Loucy (cell line): Measurements from ENCODE around the gene ZNF318.
"Not testable (repeated sequence)": the region's sequence is repeated elsewhere in the genome, so short reads cannot be mapped to it uniquely, and the experiment has no call there.

Experiments used
- H2AFZ ChIP-seq: fragments of 200-600 bp; sonication (generic); 2 replicates; pipeline ENCODE4 v1.6.0; 2016; ENCODE audit warnings: antibody characterized with exemption, mild to moderate bottlenecking, low read length, moderate library complexity
- H3F3A ChIP-seq: fragments of 200-600 bp; 2 replicates; pipeline ENCODE4 v1.6.0; 2016; ENCODE audit warnings: antibody characterized with exemption, low read depth, mild to moderate bottlenecking
- H3K27me3 ChIP-seq: fragments of 200-600 bp; sonication (generic); 2 replicates; pipeline ENCODE4 v1.6.1; 2014; ENCODE audit warnings: low read length, mild to moderate bottlenecking; ENCODE audit not compliant: insufficient read depth, poor library complexity, severe bottlenecking
- H3K36me3 ChIP-seq: fragments of 200-600 bp; sonication (generic); 2 replicates; pipeline ENCODE4 v1.6.1; 2016; ENCODE audit warnings: low read length; ENCODE audit not compliant: insufficient read depth
- H3K4me1 ChIP-seq: fragments of 200-600 bp; sonication (generic); 2 replicates; pipeline ENCODE4 v1.5.1; 2014; ENCODE audit warnings: low read length, mild to moderate bottlenecking; ENCODE audit not compliant: insufficient read depth, poor library complexity, severe bottlenecking
- H3K4me2 ChIP-seq: fragments of 200-600 bp; sonication (generic); 2 replicates; pipeline ENCODE4 v1.6.0; 2014; ENCODE audit warnings: antibody characterized with exemption, low read length, low read depth, mild to moderate bottlenecking; ENCODE audit not compliant: poor library complexity, severe bottlenecking
- H3K4me3 ChIP-seq: fragments of 200-600 bp; sonication (generic); 2 replicates; pipeline ENCODE4 v1.5.1; 2014; ENCODE audit warnings: low read length, mild to moderate bottlenecking, mixed read lengths; ENCODE audit not compliant: poor library complexity, severe bottlenecking
- H3K79me2 ChIP-seq: fragments of 200-600 bp; sonication (generic); 2 replicates; pipeline ENCODE4 v1.6.1; 2014; ENCODE audit warnings: low read length; ENCODE audit not compliant: insufficient read depth
- H3K9ac ChIP-seq: fragments of 200-600 bp; sonication (generic); 2 replicates; pipeline ENCODE4 v1.6.0; 2014; ENCODE audit warnings: mild to moderate bottlenecking, low read depth, low read length, moderate library complexity; ENCODE audit not compliant: poor library complexity, severe bottlenecking
- H3K9me2 ChIP-seq: fragments of 200-600 bp; sonication (generic); replicated peaks from 2 replicates; pipeline ENCODE4 v1.6.1; 2016; ENCODE audit warnings: low read depth, low read length, mixed read lengths
- H3K9me3 ChIP-seq: fragments of 200-600 bp; sonication (generic); 2 replicates; pipeline ENCODE4 v1.6.1; 2014; ENCODE audit warnings: mild to moderate bottlenecking, antibody characterized with exemption, low read length, low read depth; ENCODE audit not compliant: insufficient read depth
- H4K20me1 ChIP-seq: fragments of 200-600 bp; sonication (generic); 2 replicates; pipeline ENCODE4 v1.6.0; 2014; ENCODE audit warnings: antibody characterized with exemption, low read length, mild to moderate bottlenecking; ENCODE audit not compliant: insufficient read depth, poor library complexity, severe bottlenecking
- EZH2phosphoT487 ChIP-seq: fragments of 200-600 bp; IDR thresholded peaks from 2 replicates; pipeline ENCODE4 v1.6.1; 2018; ENCODE audit warnings: antibody characterized with exemption, mild to moderate bottlenecking, moderate library complexity, borderline replicate concordance
- TF ChIP-seq, protein P1 (sequence below): fragments of 200-600 bp; sonication (generic); conservative IDR thresholded peaks from 2 replicates; pipeline ENCODE4 v1.5.1; 2014; ENCODE audit warnings: mild to moderate bottlenecking, antibody characterized with exemption, low read length

The ZNF318 gene

GRCh38 chr6:43375693-43376092 lies 6.2 kb upstream of the ZNF318 start:
- Histone ChIP-seq H4K20me1 (no peaks in the 10 kb centered on the region), H3K4me3 (no peak overlapping the region), H3F3A (no peaks in the 10 kb centered on the region), H3K4me1 (peaks cover under 1% of the 10 kb centered on the region), H3K4me2 (no peak overlapping the region), H3K9me2 (no peaks in the 10 kb centered on the region), H2AFZ (no peak overlapping the region), H3K27me3 (peaks cover 39% of the 10 kb centered on the region), H3K9ac (no peak overlapping the region), H3K79me2 (no peaks in the 10 kb centered on the region), H3K9me3 (no peaks in the 10 kb centered on the region), H3K36me3 (no peaks in the 10 kb centered on the region)
- no peak for TF ChIP-seq EZH2phosphoT487
- TF ChIP-seq, protein P1, sequence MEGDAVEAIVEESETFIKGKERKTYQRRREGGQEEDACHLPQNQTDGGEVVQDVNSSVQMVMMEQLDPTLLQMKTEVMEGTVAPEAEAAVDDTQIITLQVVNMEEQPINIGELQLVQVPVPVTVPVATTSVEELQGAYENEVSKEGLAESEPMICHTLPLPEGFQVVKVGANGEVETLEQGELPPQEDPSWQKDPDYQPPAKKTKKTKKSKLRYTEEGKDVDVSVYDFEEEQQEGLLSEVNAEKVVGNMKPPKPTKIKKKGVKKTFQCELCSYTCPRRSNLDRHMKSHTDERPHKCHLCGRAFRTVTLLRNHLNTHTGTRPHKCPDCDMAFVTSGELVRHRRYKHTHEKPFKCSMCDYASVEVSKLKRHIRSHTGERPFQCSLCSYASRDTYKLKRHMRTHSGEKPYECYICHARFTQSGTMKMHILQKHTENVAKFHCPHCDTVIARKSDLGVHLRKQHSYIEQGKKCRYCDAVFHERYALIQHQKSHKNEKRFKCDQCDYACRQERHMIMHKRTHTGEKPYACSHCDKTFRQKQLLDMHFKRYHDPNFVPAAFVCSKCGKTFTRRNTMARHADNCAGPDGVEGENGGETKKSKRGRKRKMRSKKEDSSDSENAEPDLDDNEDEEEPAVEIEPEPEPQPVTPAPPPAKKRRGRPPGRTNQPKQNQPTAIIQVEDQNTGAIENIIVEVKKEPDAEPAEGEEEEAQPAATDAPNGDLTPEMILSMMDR, result no peak

DNA sequence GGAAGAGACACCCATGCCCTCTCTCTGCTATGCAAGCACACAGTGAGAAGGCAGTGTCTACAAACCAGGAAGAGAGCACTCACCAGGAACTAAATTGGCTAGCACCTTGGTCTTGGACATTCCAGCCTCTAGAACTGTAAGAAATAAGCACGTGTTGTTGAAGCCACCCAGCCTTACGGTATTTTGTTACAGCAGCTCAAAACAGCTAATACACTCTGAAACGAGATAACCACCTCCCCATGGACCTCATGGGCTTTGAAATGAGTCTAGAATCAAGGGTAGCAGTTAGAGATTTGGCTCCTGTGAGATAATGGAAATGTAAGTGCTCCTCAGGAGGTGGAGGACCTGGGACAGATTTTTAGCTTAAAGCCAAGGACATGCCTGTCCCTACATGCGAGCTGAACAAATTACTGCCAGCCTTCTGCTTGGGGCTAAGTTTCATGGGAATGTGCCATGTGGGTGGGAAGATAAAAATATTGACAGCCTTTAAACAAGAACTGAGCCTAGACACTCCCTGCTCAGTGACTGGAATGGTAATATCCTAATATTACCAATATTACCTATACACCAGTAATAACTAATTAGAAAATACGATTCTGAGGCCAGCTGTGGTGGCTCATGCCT lies 3.9 kb upstream of the ZNF318 start:
- no peak overlapping the region for H3K9ac ChIP-seq
- H3K4me2 ChIP-seq, result no peak overlapping the region
- H2AFZ ChIP-seq, result no peak overlapping the region
- peaks cover 15% of the 10 kb centered on the region for H3K27me3 ChIP-seq
- no peak for TF ChIP-seq EZH2phosphoT487
- TF ChIP-seq, protein P1, result no peak
- H3K79me2 ChIP-seq, result peaks cover 7% of the 10 kb centered on the region
- no peak overlapping the region for H3K4me3 ChIP-seq
- H3K9me2 ChIP-seq, result no peaks in the 10 kb centered on the region
- peaks cover 8% of the 10 kb centered on the region for H3K4me1 ChIP-seq
- no peaks in the 10 kb centered on the region for H3K36me3 ChIP-seq
- no peaks in the 10 kb centered on the region for H3K9me3 ChIP-seq
- H4K20me1 ChIP-seq, result no peaks in the 10 kb centered on the region
- H3F3A ChIP-seq, result no peaks in the 10 kb centered on the region

DNA sequence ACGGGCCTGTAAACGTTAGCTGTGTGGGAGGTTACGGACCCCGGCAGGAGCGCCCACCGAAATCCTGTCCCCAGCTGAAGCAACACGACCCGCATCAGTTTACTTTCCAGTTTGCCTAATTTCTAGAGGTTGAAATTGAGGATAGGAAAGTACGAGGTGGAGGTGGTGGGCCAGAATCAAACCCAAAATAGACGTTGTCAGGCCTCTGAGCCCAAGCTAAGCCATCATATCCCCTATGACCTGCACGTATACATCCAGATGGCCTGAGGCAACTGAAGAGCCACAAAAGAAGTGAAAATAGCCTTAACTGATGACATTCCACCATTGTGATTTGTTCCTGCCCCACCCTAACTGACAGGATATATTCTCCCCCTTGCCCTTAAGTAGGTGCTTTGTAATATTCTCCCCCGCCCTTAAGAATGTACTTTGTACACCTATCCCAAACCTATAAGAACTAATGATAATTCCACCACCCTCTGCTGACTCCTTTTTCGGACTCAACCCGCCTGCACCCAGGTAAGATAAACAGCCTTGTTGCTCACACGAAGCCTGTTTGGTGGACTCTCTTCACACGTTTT lies 645 bp upstream of the ZNF318 start:
- peak overlapping the region; percentile 84 for H3K4me3 ChIP-seq
- H2AFZ ChIP-seq, result peak overlapping the region; percentile 84
- not testable (repeated sequence) for H4K20me1 ChIP-seq, H3K9me2 ChIP-seq, H3F3A ChIP-seq, H3K36me3 ChIP-seq, H3K27me3 ChIP-seq, H3K9me3 ChIP-seq
- H3K79me2 ChIP-seq, result peaks cover 22% of the 10 kb centered on the region
- H3K4me2 ChIP-seq, result peak overlapping the region; percentile 75
- H3K9ac ChIP-seq, result peak overlapping the region; percentile 75
- H3K4me1 ChIP-seq, result peaks cover 35% of the 10 kb centered on the region
